Panc1 (cell line): ENCODE data around the gene PDPK1. TPM values are rescaled to one million over a fixed set of nuclear protein-coding genes. Genes with fewer than 3 reads are reported as not detected.

ENCODE experiments used
- ATAC-seq: fragments of 200-7000 bp; cut with Tn5 transposase; 2 replicates; pipeline ENCODE4 v1.9.1; 2020; ENCODE audit warnings: mild to moderate bottlenecking, moderate library complexity
- BruUV-seq: library from RNA; stranded (reverse); fragments of 400-500 nt; replicated peaks from 2 replicates; lab custom pipeline; 2021; lab: Mats Ljungman, UMichigan
- CTCF ChIA-PET: fragments of 300-600 bp; sonication (Branson Sonifier 250); formaldehyde crosslinking; loops from one replicate; lab custom pipeline; 2022; ENCODE audit warnings: antibody characterized with exemption; lab: Charles Lee
- POLR2A ChIA-PET: fragments of 300-600 bp; sonication (Branson Sonifier 250); formaldehyde crosslinking; loops from one replicate; lab custom pipeline; 2022; ENCODE audit warnings: antibody characterized with exemption; lab: Charles Lee
- DNase-seq: peaks from one replicate; pipeline ENCODE4 v3.0.0-alpha.2; 2010; ENCODE audit warnings: low read depth, low spot score
- H3K27ac ChIP-seq: 2 replicates; pipeline ENCODE4 v1.5.1; 2011; ENCODE audit warnings: mild to moderate bottlenecking, low read length, inconsistent platforms
- H3K27me3 ChIP-seq: fragments of 200-500 bp; sonication (Bioruptor generic); 2 replicates; pipeline ENCODE4 v1.6.0; 2014; ENCODE audit warnings: low read length, inconsistent platforms; ENCODE audit not compliant: control insufficient read depth, insufficient read depth
- H3K36me3 ChIP-seq: fragments of 200-500 bp; sonication (Bioruptor generic); 2 replicates; pipeline ENCODE4 v1.5.1; 2014; ENCODE audit warnings: inconsistent platforms, mild to moderate bottlenecking, low read length, moderate library complexity; ENCODE audit not compliant: control insufficient read depth, insufficient read depth
- H3K4me1 ChIP-seq: 2 replicates; pipeline ENCODE4 v1.5.1; 2011; ENCODE audit warnings: inconsistent platforms, mild to moderate bottlenecking, low read length, moderate library complexity; ENCODE audit not compliant: control insufficient read depth, insufficient read depth
- H3K4me3 ChIP-seq, 2 experiments: 2 replicates each; pipeline ENCODE4 v1.5.1; 2011 to 2012; ENCODE audit warnings: low read depth in 2 of 2, low read length in 2 of 2, mild to moderate bottlenecking in 2 of 2, inconsistent platforms in 1 of 2, moderate library complexity in 1 of 2
- H3K9me3 ChIP-seq: fragments of 200-500 bp; sonication (Bioruptor generic); 2 replicates; pipeline ENCODE4 v1.5.1; 2014; ENCODE audit warnings: low read depth, mild to moderate bottlenecking, inconsistent platforms, low read length, moderate library complexity; ENCODE audit not compliant: control insufficient read depth, insufficient read depth
- POLR2AphosphoS5 ChIP-seq: IDR thresholded peaks from 2 replicates; pipeline ENCODE4 v1.6.1; 2012; ENCODE audit warnings: mild to moderate bottlenecking, low read depth, low read length, moderate library complexity
- SIN3A ChIP-seq: IDR thresholded peaks from 2 replicates; pipeline ENCODE4 v1.6.1; 2012; ENCODE audit warnings: low read depth, mild to moderate bottlenecking, low read length, moderate library complexity, borderline replicate concordance; ENCODE audit not compliant: insufficient read depth
- TCF7L2 ChIP-seq: IDR thresholded peaks from 2 replicates; pipeline ENCODE4 v1.6.1; 2011; ENCODE audit warnings: mild to moderate bottlenecking, low read depth, low read length, inconsistent platforms
- in situ Hi-C: cut with HindIII; loops from 2 replicates; pipeline ENCODE4 v1.10.0; 2016; ENCODE audit warnings: low sequenced_read_pairs, low pct_unique_long_range_greater_than_20kb
- intact Hi-C: fragments of 100-400 bp; cut with micrococcal nuclease; formaldehyde crosslinking; loops from one replicate; pipeline ENCODE4 v1.10.0; 2022; ENCODE audit not compliant: unreplicated experiment
- total RNA-seq: library from RNA; stranded (reverse); gene quantifications from one replicate; pipeline ENCODE4 v1.2.1, GENCODE V29; 2021; ENCODE audit not compliant: unreplicated experiment
- TF ChIP-seq, protein P1 (sequence below), 2 experiments: IDR thresholded peaks; 2 replicates each; pipeline ENCODE4 v1.6.1; 2011 to 2012; ENCODE audit warnings: low read depth in 2 of 2, control low read depth in 1 of 2, low read length in 1 of 2, mild to moderate bottlenecking in 1 of 2, moderate library complexity in 1 of 2; ENCODE audit not compliant: insufficient read depth in 1 of 2
- TF ChIP-seq, protein P2 (sequence below): fragments of 450-650 bp; IDR thresholded peaks from 2 replicates; pipeline ENCODE4 v1.5.1; 2017; ENCODE audit warnings: mild to moderate bottlenecking

PDPK1 gene
- total RNA-seq, 1 experiment from 2014 or later = 43.2 TPM

DNA sequence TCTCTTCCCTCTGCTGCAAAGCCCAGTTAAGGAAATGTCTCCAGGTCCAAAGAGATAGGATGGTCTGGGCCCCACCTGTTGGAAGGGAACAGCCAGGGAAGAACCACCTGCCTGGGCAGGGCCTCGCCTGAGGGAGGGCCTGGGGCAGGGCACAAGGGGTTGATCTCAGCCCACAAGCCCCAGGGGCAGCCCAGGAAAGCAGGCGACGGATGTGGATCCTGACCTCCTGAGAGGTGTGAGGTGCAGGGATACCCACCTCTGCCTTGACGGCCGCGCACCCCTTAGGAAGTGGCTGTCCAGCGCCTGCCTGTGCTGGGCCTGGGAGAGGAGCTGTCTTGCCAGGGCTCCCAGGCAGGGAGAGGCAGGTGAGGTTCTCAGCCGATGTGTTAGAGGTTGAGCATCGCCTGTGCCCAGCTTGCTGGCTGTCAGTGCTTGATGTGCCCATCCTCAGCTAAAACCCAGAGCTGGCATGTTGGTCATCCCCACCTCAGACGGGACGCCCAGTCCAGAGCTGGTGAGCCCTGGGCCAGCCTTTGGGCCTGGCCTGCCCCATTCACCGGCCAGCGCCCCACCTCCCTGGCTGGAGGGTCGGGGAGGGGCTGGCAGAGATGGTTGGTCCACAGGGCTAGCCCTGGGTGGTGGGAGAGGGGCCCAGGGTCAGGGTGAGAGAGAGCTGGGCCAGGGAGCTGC lies 7.0 kb upstream of the PDPK1 start:
- Histone ChIP-seq H3K27me3 (no peaks in the 10 kb centered on the region), H3K9me3 (no peaks in the 10 kb centered on the region), H3K27ac (peak overlapping the region; percentile 87), H3K36me3 (peaks cover 3% of the 10 kb centered on the region; the same call in 1 of the 2 replicates), H3K4me1 (peaks cover 16% of the 10 kb centered on the region), H3K4me3 (no peak overlapping the region)
- ChIA-PET CTCF (interaction anchor here (0.6 to 0.7 kb wide), 4 partner anchors 10 to 254 kb away, joined by 3 to 7 read pairs (median 6); no protein-coding TSS in a partner anchor), POLR2A (interaction anchor here (0.6 to 0.7 kb wide), 2 partner anchors 10 to 61 kb away, joined by 4 to 6 read pairs; no protein-coding TSS in a partner anchor)
- intact Hi-C loops = no loop called here
- ATAC-seq (peak; percentile 4; the same call in 1 of the 2 replicates), DNase-seq (no peak)
- in situ Hi-C loops = no loop called here
- TF ChIP-seq POLR2AphosphoS5 (no peak), SIN3A (no peak), TCF7L2 (no peak)
- TF ChIP-seq, protein P1, sequence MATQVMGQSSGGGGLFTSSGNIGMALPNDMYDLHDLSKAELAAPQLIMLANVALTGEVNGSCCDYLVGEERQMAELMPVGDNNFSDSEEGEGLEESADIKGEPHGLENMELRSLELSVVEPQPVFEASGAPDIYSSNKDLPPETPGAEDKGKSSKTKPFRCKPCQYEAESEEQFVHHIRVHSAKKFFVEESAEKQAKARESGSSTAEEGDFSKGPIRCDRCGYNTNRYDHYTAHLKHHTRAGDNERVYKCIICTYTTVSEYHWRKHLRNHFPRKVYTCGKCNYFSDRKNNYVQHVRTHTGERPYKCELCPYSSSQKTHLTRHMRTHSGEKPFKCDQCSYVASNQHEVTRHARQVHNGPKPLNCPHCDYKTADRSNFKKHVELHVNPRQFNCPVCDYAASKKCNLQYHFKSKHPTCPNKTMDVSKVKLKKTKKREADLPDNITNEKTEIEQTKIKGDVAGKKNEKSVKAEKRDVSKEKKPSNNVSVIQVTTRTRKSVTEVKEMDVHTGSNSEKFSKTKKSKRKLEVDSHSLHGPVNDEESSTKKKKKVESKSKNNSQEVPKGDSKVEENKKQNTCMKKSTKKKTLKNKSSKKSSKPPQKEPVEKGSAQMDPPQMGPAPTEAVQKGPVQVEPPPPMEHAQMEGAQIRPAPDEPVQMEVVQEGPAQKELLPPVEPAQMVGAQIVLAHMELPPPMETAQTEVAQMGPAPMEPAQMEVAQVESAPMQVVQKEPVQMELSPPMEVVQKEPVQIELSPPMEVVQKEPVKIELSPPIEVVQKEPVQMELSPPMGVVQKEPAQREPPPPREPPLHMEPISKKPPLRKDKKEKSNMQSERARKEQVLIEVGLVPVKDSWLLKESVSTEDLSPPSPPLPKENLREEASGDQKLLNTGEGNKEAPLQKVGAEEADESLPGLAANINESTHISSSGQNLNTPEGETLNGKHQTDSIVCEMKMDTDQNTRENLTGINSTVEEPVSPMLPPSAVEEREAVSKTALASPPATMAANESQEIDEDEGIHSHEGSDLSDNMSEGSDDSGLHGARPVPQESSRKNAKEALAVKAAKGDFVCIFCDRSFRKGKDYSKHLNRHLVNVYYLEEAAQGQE (IDR thresholded peaks at IDR 0.05; ENCODE audit: insufficient read depth in 1 of 2, low read depth in 2 of 2, low read length in 1 of 2) = no peak
- TF ChIP-seq, protein P2, sequence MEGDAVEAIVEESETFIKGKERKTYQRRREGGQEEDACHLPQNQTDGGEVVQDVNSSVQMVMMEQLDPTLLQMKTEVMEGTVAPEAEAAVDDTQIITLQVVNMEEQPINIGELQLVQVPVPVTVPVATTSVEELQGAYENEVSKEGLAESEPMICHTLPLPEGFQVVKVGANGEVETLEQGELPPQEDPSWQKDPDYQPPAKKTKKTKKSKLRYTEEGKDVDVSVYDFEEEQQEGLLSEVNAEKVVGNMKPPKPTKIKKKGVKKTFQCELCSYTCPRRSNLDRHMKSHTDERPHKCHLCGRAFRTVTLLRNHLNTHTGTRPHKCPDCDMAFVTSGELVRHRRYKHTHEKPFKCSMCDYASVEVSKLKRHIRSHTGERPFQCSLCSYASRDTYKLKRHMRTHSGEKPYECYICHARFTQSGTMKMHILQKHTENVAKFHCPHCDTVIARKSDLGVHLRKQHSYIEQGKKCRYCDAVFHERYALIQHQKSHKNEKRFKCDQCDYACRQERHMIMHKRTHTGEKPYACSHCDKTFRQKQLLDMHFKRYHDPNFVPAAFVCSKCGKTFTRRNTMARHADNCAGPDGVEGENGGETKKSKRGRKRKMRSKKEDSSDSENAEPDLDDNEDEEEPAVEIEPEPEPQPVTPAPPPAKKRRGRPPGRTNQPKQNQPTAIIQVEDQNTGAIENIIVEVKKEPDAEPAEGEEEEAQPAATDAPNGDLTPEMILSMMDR = no peak
- no TSS peak for BruUV-seq

DNA sequence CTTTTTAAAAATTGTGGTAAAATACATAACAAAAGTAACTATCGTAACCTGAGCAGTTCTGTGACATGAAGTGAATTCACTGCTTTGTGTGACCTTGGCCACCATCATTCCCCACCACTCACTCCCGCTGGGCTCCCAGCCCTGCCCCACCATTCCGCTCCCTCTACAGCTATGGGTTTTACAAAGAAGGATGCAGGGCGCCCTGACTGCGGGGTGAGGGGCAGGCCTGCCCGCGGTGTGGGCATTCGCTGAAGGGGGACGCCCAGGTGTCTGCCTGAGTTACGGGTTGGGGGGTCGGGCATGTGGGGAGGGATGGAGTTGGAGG lies 6.5 kb upstream of the PDPK1 start, which contains the start of gene CEMP1:
CEMP1 (minus strand) TSS at position 38 of the 325 bp plus-strand sequence. CDS start 335 bp downstream, outside the sequence.
- H3K4me1 ChIP-seq = peaks cover 16% of the 10 kb centered on the region
- intact Hi-C loops (no loop called here), in situ Hi-C loops (no loop called here)
- H3K27me3 ChIP-seq = no peaks in the 10 kb centered on the region
- H3K9me3 ChIP-seq = no peaks in the 10 kb centered on the region
- BruUV-seq = no TSS peak
- ATAC-seq (peak; percentile 39), DNase-seq (no peak)
- peak within 1 kb of the TSS; percentile 50 to 75 for H3K4me3 ChIP-seq
- H3K36me3 ChIP-seq = peaks cover 3% of the 10 kb centered on the region; the same call in 1 of the 2 replicates
- ChIA-PET CTCF (interaction anchor here (0.6 to 0.7 kb wide), 4 partner anchors 11 to 253 kb away, joined by 3 to 7 read pairs (median 6); no protein-coding TSS in a partner anchor), POLR2A (interaction anchor here (0.6 to 0.7 kb wide), 2 partner anchors 11 to 62 kb away, joined by 4 to 6 read pairs; no protein-coding TSS in a partner anchor)
- TF ChIP-seq, protein P2 = no peak
- TF ChIP-seq SIN3A (no peak), POLR2AphosphoS5 (no peak)
- H3K27ac ChIP-seq = peak within 1 kb of the TSS; percentile 87
